ENCODE results near the gene MEIS3. TPM values are rescaled to one million over a fixed set of nuclear protein-coding genes. Genes with fewer than 3 reads are reported as not detected.

The MEIS3 gene
- total and polyA plus RNA-seq, 9 of the 15 experiments (the other 6 are each of a cell fraction or from before 2014, with no cell fraction given): 0.06 to 0.80 (median 0.25) TPM; not detected in 1

DNA sequence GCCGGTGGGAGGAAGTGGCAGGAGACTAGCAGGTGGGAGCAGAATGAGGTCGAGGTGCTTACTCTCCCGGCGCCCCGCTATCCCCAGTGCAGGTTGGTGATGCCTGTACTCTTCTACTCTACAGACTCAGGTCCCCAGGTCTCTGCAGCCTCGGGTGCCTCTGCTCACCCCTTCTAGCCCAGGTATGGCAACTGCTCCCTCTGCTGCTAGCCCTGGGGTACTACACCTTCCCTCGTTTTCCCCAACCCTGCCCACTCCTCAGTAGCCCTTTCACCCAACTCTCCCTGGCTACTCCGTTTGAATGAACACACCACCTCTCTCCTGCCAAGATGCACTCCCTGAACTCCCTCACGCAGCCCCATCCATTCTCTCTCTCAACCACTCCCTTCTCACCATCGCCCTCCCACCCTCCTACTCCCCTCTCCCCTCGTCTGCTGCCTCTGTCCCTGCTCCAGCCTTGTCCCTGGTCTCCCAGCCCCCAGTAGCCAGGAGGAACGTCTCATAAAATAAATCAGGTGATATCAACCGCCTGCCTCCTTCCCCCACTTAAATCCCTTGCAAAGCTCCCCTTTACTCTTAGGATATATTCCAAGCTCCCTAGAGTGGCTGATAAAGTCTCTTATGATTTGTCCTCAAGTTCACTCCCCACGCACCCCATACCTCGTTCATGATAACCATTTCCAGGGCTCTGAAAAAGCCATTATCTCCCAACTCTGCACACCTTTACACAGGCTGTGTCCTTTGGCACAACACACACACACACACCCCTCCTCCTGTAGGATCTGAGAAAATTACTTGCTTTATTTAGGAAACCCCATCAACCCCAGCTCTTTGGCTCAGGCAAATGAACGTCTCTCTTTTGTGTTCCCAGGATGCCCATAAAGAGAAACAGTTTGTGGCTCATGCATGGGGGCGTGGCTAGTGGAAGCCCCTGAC is 8.2 kb upstream of the MEIS3 start (continued):
- TF ChIP-seq, protein P1, sequence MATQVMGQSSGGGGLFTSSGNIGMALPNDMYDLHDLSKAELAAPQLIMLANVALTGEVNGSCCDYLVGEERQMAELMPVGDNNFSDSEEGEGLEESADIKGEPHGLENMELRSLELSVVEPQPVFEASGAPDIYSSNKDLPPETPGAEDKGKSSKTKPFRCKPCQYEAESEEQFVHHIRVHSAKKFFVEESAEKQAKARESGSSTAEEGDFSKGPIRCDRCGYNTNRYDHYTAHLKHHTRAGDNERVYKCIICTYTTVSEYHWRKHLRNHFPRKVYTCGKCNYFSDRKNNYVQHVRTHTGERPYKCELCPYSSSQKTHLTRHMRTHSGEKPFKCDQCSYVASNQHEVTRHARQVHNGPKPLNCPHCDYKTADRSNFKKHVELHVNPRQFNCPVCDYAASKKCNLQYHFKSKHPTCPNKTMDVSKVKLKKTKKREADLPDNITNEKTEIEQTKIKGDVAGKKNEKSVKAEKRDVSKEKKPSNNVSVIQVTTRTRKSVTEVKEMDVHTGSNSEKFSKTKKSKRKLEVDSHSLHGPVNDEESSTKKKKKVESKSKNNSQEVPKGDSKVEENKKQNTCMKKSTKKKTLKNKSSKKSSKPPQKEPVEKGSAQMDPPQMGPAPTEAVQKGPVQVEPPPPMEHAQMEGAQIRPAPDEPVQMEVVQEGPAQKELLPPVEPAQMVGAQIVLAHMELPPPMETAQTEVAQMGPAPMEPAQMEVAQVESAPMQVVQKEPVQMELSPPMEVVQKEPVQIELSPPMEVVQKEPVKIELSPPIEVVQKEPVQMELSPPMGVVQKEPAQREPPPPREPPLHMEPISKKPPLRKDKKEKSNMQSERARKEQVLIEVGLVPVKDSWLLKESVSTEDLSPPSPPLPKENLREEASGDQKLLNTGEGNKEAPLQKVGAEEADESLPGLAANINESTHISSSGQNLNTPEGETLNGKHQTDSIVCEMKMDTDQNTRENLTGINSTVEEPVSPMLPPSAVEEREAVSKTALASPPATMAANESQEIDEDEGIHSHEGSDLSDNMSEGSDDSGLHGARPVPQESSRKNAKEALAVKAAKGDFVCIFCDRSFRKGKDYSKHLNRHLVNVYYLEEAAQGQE (IDR thresholded peaks at IDR 0.05; ENCODE audit: borderline replicate concordance): peak; percentile 64; the same call in 1 of the 2 replicates
- TF ChIP-seq, protein P1 (CRISPR knock-in tag; IDR thresholded peaks at IDR 0.05; ENCODE audit: low read depth): no peak
- TF ChIP-seq IRF2 (CRISPR knock-in tag; IDR thresholded peaks at IDR 0.05): no peak
- TF ChIP-seq NR1H2 (CRISPR knock-in tag; IDR thresholded peaks at IDR 0.05): no peak
- peak; percentile 46; the same call in 1 of the 2 replicates for TF ChIP-seq POLR2AphosphoS5 (IDR thresholded peaks at IDR 0.05; ENCODE audit: control insufficient read depth, insufficient read depth, low read depth, low read length)
- TF ChIP-seq JUN (IDR thresholded peaks at IDR 0.05; ENCODE audit: borderline replicate concordance, low read depth, low read length): no peak
- TF ChIP-seq JUN (CRISPR knock-in tag; IDR thresholded peaks at IDR 0.05; ENCODE audit: borderline replicate concordance): no peak
- TF ChIP-seq ETV6 (IDR thresholded peaks at IDR 0.05; ENCODE audit: borderline replicate concordance in 1 of 2, low read depth in 2 of 2, low read length in 1 of 2): no peak
- TF ChIP-seq ETV6 (CRISPR knock-in tag; IDR thresholded peaks at IDR 0.05; ENCODE audit: borderline replicate concordance): no peak
- no peak for TF ChIP-seq RBBP5 (IDR thresholded peaks at IDR 0.05; ENCODE audit: borderline replicate concordance, insufficient read depth, low read length, poor library complexity, severe bottlenecking)
- TF ChIP-seq ATF6 (CRISPR knock-in tag; IDR thresholded peaks at IDR 0.05): no peak
- 0 out of 2 replicates have a peak, but pooled peaks have one; percentile 27 for TF ChIP-seq ZNF263 (CRISPR knock-in tag; IDR thresholded peaks at IDR 0.05; ENCODE audit: borderline replicate concordance)
- TF ChIP-seq MNT (conservative IDR thresholded peaks at IDR 0.05): no peak
- TF ChIP-seq MAZ (CRISPR knock-in tag; conservative IDR thresholded peaks at IDR 0.05 in 1 of 2, IDR thresholded peaks at IDR 0.05 in 1 of 2): peak in 1 of 2 experiments; percentile 50; a peak in 3 of 4 replicates
